Measurements from ENCODE around the gene SND1. TPM values are rescaled to one million over a fixed set of nuclear protein-coding genes. Genes with fewer than 3 reads are reported as not detected.

SND1 gene
- total RNA-seq, 1 donor from 2014 or later, result 85.9 TPM

DNA sequence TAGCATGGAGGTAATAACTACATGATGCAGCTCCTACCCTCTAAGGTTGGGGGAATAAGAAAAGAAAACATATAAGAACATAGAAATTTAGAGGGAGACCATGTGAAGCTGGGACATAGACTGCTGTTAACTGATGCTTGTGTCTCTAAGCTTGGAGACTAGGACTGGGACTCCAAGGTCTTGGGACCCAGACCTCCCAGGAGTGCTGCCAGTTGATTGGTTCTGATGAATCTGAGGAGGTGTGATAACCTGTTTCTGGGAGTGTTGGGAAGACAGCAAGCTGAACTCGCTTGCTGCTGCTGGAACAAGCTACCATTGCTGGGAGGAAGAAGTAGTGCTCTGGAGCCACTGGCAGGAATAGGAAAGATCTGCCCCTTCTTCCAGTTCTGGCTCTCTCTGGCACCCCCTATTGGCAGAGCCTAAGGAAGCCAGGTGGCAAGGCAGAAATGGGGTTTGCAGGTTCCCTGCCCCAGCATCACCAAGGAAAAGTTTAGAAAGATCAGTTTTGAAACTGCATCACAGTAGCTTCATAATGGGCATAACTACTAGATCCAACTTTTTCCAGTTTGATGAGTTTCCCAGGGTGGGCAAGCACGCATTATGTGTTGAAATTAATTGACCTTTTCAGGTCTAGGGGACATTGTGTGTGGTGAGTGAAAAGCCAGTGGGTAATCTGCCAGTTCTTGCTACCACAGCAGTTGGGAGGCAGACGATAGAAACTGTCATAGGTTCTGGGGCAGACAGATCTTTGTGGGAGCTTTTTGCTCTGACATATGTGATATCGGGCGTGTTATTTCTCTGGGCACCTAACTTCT lies 140.7 kb downstream of the SND1 start:
- DNase-seq (ENCODE audit: extremely low spot score in 2 of 2), result no peak
- TF ChIP-seq, protein P1, sequence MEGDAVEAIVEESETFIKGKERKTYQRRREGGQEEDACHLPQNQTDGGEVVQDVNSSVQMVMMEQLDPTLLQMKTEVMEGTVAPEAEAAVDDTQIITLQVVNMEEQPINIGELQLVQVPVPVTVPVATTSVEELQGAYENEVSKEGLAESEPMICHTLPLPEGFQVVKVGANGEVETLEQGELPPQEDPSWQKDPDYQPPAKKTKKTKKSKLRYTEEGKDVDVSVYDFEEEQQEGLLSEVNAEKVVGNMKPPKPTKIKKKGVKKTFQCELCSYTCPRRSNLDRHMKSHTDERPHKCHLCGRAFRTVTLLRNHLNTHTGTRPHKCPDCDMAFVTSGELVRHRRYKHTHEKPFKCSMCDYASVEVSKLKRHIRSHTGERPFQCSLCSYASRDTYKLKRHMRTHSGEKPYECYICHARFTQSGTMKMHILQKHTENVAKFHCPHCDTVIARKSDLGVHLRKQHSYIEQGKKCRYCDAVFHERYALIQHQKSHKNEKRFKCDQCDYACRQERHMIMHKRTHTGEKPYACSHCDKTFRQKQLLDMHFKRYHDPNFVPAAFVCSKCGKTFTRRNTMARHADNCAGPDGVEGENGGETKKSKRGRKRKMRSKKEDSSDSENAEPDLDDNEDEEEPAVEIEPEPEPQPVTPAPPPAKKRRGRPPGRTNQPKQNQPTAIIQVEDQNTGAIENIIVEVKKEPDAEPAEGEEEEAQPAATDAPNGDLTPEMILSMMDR (IDR thresholded peaks at IDR 0.05), result peak in 1 of 3 experiments; percentile 9
- no peak for TF ChIP-seq POLR2A (IDR thresholded peaks at IDR 0.05)
- intact Hi-C loops (cut with DNase I), result no loop called here
- Histone ChIP-seq H3K4me1 (peaks cover 24% of the 10 kb centered on the region), H3K27me3 (no peaks in the 10 kb centered on the region), H3K36me3 (no peaks in the 10 kb centered on the region), H3K4me3 (no peak overlapping the region), H3K9me3 (no peaks in the 10 kb centered on the region), H3K27ac (no peak overlapping the region)

DNA sequence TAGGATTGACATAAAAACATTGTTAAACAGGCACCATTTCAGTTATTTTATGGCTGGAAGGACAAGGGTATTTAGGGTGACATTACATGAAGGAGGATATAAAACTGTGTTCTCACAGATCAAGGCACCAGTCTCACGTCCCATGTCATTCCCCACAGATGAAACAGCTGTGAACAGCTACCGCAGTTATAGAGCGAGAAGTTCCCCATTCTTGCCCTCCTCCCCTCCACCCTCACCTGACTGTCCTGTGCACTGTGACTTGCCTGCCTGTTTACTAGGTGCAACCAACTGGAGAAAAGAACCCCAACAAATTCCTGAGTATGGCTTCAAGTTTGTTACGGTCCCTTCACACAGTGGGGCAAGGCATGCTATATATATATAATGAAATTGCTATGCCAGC lies 141.6 kb downstream of the SND1 start:
- DNase-seq (ENCODE audit: extremely low spot score in 2 of 2), result no peak
- no peak for TF ChIP-seq POLR2A (IDR thresholded peaks at IDR 0.05)
- TF ChIP-seq, protein P1 (IDR thresholded peaks at IDR 0.05), result no peak
- no peak for TF ChIP-seq POLR2AphosphoS5 (IDR thresholded peaks at IDR 0.05; ENCODE audit: insufficient read depth in 1 of 2, low read depth in 1 of 2)
- Histone ChIP-seq H3K27me3 (no peaks in the 10 kb centered on the region), H3K4me1 (peaks cover 27% of the 10 kb centered on the region), H3K9me3 (no peaks in the 10 kb centered on the region), H3K4me3 (no peak overlapping the region), H3K36me3 (no peaks in the 10 kb centered on the region), H3K27ac (no peak overlapping the region)
- intact Hi-C loops (cut with DNase I), result no loop called here

DNA sequence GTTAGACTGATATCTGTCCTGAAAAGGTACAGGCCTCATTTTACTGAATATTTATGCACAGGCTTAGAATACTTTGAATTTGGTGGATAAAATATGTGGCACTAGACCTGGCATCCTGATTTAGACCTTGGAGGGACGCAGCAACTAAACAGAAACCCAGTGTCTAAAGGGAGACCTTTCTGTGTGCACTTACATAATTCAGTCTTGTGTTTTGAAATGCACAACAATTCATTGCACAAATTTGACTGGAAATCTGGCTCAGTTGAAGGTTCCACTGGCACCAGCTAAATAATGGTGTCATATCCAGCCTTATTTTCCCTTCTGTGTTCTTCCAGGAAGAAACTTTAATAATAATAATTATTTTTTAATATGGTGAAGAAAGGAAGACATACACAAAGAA lies 142.1 kb downstream of the SND1 start:
- Histone ChIP-seq H3K36me3 (no peaks in the 10 kb centered on the region), H3K27me3 (no peaks in the 10 kb centered on the region), H3K9me3 (no peaks in the 10 kb centered on the region), H3K27ac (no peak overlapping the region), H3K4me3 (no peak overlapping the region), H3K4me1 (peaks cover 27% of the 10 kb centered on the region)
- intact Hi-C loops (cut with DNase I), result no loop called here
- DNase-seq (ENCODE audit: extremely low spot score in 2 of 2), result no peak
- TF ChIP-seq POLR2AphosphoS5 (IDR thresholded peaks at IDR 0.05; ENCODE audit: insufficient read depth in 1 of 2, low read depth in 1 of 2) (no peak), POLR2A (IDR thresholded peaks at IDR 0.05) (no peak)
- TF ChIP-seq, protein P1 (IDR thresholded peaks at IDR 0.05), result no peak

DNA sequence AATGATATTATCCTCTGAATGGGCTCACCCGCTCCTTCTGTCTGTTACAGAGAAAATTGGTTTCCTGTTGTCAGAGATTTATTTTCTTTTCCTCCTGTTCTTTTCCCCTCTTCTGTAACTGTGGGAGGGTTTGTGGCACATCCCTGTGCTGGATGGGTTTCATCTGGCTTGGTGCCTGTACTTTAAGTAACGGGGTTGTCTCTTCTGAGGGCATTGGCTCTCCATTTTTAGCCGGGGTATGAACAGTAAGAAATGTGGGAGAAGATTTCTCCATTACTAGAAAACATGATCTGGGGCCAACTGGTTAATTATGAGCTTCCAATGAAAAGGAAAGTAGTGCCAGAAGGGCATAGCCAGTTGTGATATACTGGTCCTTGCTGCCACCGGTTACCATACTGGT lies 142.6 kb downstream of the SND1 start:
- intact Hi-C loops (cut with DNase I), result no loop called here
- DNase-seq (ENCODE audit: extremely low spot score in 2 of 2), result no peak
- Histone ChIP-seq H3K4me3 (no peak overlapping the region), H3K4me1 (peaks cover 28% of the 10 kb centered on the region), H3K36me3 (no peaks in the 10 kb centered on the region), H3K27ac (no peak overlapping the region), H3K27me3 (no peaks in the 10 kb centered on the region), H3K9me3 (no peaks in the 10 kb centered on the region)
- TF ChIP-seq POLR2AphosphoS5 (IDR thresholded peaks at IDR 0.05; ENCODE audit: insufficient read depth in 1 of 2, low read depth in 1 of 2) (no peak), POLR2A (IDR thresholded peaks at IDR 0.05) (no peak)
- TF ChIP-seq, protein P1 (IDR thresholded peaks at IDR 0.05), result no peak

DNA sequence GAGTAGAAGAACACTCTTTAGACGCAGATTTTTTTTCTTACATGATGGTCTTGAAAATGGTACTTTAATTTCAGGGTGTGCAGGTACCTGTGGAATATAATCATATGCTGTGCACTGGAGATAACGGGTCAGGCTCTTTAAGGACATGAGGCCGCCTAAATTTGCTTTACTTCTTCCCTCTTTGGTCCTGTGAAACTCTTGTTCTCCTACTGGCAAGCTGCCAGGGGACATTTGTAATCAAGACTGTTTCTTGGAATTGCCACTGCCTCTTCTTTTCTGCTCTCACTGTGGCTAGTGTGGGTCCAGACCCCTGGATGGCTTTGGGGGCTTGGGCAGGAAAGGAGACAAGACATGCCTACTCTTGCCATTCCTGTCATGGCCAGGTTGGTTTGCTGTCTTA lies 146.0 kb downstream of the SND1 start:
- intact Hi-C loops (cut with DNase I), result no loop called here
- Histone ChIP-seq H3K27ac (no peak overlapping the region), H3K36me3 (no peaks in the 10 kb centered on the region), H3K4me1 (peaks cover 32% of the 10 kb centered on the region), H3K4me3 (no peak overlapping the region), H3K9me3 (no peaks in the 10 kb centered on the region), H3K27me3 (no peaks in the 10 kb centered on the region)
- DNase-seq (ENCODE audit: extremely low spot score in 2 of 2), result no peak
- TF ChIP-seq POLR2AphosphoS5 (IDR thresholded peaks at IDR 0.05; ENCODE audit: insufficient read depth in 1 of 2, low read depth in 1 of 2), result no peak
- TF ChIP-seq, protein P1 (IDR thresholded peaks at IDR 0.05), result no peak
- TF ChIP-seq POLR2A (IDR thresholded peaks at IDR 0.05), result no peak

All from vagina (tissue), 2 donors.